Occipital lobe (tissue), 2 donors: ENCODE measurements around the gene ANKRD29. TPM values are rescaled to one million over a fixed set of nuclear protein-coding genes. Genes with fewer than 3 reads are reported as not detected.
"Not testable (repeated sequence)": the region's sequence is repeated elsewhere in the genome, so short reads cannot be mapped to it uniquely, and the experiment has no call there.

Source experiments
- DNase-seq: peaks from one replicate; lab custom pipeline; 2025; lab: John Stamatoyannopoulos, UW
- total RNA-seq: library from RNA; depleted of rRNA; stranded (reverse); fragments of >200 nt; gene quantifications from one replicate; pipeline ENCODE4 v1.2.3, GENCODE V29; 2014

The ANKRD29 gene
- total RNA-seq, 1 donor from 2014 or later: 1.2 TPM

DNA sequence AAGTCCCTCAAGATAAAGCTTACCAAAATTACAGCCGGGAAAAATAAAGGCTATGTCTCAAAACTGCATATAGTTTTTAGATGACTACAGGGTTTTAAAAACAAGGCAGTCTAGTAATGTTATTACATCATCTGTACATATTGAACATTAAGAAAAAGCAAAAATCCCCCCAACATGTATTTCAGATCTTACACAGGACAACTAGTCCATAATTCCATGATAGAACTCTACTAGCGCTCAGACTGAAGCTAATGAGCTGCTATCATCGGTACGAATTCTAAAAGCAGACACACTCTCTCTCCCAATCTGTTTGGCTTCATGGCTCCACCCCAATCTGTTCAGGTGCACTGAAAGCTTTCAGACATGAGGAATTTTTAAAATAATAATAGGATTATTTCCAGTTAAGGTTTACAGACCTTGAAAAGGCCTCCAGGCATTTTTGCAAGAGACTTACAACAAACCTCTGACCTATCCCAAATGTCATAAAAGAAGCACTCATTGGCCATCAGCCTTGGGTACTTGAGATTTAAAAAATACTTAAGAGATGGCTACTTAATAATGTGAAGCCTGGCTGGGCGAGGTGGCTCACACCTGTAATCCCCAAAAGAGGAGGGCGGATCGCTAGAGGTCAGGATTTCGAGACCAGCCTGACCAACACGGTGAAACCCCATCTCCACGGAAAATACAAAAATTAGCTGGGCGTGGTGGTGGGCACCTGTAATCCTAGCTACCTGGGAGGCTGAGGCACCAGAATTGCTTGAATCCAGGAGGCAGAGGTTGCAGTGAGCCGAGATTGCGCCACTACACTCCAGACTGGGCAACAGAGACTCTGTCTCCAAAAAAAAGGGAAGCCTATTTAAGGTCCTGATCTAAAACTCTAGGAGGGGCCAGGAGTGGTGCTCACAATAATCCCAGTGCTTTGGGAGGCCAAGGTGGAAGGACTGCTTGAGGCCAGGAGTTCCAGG, 78.4 kb downstream of the ANKRD29 start:
- no peak for DNase-seq

DNA sequence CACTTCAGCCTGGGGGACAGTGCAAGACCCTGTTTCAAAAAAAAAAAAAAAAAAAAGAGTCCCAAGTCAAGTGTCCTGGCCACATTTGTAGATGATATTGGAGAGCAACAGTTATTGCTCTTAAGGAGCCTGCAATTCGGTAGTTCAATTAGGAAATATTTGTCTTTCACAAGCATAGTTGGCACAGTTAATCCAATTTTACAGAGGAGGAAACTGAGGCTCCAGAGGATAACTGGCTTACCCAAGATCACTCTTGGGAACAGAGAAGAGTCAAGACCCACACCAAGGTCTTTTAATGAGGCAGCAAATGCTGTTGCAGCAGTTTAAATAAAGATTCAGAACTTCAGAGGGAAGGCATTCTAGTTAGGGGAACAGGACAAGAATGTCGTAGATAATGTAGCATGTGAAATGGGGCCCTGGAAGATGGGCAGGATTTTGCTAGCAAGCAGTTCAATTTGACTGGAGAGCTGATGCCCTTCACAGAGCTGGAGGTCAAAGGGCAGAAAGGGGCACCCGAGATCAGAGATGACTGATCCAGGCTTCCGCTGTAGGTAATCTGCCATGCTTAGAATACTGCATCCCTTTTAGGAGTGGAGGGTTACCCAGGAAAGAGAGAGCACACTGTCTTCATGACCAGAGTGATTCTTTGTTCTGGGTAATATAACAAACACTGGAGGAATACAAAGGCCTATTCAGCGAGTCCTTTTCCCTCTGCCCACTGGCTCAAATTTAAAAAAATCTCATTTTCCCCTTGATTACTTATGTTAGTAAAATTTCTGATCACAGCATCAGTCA, 79.4 kb downstream of the ANKRD29 start:
- DNase-seq: no peak

DNA sequence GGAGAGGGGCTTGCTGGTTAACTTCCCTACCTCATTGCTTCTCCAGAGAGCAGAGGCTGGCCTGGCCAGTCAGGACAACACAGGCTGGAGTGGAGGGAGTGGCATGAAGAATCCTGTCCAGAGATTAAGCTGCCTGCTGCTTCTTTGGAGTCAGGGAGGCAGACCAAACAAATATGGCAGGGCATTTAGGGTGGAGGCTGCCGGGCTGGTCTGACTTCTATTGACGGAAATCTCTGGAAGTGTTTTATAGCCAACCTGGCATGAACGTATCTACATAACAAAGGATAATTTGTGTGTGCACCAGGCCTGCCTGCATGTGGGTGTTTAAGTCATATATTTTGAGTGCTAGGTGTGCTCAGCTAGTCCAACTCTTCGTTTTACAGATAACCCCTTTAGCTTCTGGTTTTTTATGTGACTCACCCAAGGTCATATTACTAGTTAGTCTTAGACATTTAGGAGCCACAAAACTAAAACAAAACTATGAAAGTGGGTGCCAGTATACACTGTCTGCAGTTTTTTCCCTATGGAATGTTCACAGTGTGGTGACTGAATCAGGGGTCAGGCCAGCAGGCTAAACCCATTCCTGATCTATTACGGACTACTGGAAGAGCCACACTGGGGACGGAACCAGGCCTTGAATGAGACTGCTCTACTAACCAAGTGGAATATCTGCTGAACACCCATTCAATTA, 81.9 kb downstream of the ANKRD29 start:
- no peak for DNase-seq

DNA sequence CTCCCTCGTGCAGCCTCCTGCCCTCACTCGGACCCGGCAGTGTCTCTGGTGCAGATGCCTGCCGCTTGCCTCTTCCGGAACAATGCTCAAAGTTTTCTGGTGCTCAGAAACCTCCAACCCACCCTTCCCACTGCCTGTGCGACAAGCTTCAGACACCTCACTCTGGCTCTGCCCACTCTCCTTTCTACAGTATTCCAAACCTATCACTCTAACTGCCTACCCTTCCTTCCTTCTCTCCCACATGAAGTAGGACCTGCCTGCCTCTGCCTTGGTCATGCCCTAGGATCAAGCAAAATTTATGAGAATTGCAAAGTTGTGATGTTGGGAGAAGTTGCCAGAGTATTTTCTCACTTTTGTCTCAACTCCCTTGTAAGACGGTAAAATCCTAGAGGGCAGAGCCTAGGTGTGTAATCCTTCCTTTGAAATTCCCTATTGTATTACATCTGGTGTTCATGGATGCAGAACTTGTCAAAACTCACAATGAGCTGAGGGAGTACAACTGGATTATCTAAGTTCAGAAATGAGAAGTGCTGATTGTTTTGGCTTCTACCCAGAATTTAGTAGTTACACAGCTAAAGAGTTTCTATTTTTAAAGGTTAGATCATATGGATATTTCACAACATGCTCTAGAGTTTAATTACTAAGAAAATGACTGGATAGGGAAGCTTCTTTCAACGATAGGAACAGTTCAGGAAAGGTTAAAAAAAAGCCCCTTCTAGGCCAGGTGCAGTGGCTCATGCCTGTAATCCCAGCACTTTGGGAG, 83.6 kb downstream of the ANKRD29 start:
- DNase-seq: no peak

DNA sequence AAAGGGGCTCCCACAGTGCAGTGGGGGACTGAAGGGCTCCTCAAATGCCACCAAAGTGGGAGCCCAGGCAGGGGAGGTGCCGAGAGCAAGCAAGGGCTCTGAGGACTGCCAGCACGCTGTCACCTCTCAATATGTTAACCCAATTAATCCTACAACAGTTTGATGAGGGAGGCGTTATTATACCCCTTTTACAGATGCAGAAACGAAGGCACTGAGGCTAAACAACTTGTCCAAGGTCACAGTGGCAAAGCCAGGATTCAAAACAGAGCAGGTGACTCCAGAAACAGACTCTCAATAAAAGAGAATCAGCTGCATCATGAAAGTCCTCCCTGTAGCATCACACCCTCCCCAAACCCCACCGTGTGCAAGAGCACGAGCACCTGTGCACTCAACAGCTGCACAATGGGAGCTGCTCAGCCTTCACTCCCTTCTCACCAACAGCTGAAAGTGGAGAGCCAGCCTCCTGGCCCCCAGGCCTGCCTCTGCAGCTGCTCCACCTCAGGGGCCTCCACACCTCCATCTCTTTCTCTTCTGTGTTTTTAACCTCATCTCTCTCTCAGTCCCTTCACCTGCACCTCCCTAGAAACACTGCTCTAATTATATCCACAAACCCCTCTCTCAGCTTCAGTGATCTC, 84.5 kb downstream of the ANKRD29 start:
- no peak for DNase-seq

DNA sequence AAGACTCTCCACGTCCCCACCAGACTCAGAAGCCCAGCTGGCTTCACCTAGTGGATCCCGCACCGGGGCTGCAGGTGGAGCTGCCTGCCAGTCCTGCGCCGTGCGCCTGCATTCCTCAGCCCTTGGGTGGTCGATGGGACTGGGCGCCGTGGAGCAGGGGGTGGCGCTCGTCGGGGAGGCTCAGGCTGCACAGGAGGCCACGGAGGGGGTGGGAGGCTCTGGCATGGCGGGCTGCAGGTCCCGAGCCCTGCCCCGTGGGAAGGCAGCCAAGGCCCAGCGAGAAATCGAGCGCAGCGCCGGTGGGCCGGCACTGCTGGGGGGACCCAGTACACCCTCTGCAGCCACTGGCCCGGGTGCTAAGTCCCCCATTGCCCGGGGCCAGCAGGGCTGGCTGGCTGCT, 85.2 kb downstream of the ANKRD29 start:
- DNase-seq: not testable (repeated sequence)

- no peak for DNase-seq
Measured at GRCh38 chr18:23575309-23575651, 87.4 kb downstream of the ANKRD29 start.

GRCh38 chr18:23574611-23575308, 88.0 kb downstream of the ANKRD29 start:
- no peak for DNase-seq

GRCh38 chr18:23573626-23574431, 88.9 kb downstream of the ANKRD29 start:
- no peak for DNase-seq

GRCh38 chr18:23573020-23573419, 89.7 kb downstream of the ANKRD29 start:
- DNase-seq: no peak

DNA sequence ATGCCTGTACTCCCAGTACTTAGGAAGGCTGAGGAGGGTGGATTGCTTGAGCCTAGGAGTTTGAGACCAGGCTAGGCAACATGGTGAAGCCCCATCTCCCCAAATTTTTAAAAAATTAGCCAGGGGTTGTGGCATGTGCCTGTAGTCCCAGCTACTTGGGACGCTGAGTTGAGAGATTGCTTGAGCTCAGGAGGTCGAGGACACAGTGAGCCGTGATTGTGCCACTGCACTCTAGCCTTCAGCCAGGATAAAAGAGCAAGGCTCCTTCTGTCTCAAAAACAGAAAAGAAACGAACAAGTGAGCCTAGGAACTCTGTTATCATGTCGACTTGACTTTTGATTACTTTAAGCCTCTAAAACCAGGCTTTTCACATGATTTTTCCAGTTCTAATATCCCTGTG, 90.1 kb downstream of the ANKRD29 start:
- DNase-seq: no peak

DNA sequence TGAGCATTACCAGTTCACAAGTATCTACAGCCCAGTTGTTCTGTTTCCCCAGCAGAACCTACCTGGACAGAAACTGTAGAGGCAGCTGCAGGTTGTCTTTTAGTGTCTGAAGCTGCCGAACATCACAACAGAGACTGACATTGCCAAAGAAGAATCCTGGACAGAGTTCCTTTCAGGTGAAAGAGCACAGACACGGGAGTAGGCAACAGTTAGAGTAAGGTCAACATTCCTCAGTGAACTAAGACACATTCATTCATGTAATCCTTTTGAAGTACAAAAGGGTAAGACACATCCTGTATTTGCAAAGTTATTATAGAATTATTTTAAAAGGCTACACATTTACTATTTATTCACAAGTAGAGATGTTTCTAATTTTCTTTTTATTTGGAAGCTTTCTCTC, 90.7 kb downstream of the ANKRD29 start:
- no peak for DNase-seq

DNA sequence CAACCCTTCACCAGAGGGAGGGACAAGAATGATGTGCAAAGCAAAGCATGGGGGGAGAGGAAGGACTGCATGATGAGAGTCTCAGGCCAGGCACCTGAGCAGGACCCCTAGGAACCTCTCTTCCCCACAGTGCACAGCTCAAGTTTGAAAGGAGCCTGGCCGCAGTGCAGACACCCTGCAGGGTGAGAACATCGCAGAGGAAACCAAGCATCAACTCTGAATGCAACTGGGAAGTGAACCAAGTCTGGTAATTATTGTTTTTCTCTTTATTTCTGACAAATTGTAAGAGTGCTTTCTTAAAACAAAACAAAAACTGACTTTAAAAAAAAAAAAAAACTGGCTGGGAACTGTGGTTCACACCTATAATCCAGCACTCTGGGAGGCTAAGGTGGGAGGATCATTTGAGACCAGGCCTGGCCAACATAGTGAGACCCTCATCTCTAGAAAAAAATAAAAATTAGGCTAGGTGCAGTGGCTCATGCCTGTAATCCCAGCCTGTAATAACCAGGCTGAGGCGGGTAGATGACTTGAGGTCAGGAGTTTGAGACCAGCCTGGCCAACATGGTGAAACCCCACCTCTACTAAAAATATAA, 91.7 kb downstream of the ANKRD29 start:
- DNase-seq: no peak

DNA sequence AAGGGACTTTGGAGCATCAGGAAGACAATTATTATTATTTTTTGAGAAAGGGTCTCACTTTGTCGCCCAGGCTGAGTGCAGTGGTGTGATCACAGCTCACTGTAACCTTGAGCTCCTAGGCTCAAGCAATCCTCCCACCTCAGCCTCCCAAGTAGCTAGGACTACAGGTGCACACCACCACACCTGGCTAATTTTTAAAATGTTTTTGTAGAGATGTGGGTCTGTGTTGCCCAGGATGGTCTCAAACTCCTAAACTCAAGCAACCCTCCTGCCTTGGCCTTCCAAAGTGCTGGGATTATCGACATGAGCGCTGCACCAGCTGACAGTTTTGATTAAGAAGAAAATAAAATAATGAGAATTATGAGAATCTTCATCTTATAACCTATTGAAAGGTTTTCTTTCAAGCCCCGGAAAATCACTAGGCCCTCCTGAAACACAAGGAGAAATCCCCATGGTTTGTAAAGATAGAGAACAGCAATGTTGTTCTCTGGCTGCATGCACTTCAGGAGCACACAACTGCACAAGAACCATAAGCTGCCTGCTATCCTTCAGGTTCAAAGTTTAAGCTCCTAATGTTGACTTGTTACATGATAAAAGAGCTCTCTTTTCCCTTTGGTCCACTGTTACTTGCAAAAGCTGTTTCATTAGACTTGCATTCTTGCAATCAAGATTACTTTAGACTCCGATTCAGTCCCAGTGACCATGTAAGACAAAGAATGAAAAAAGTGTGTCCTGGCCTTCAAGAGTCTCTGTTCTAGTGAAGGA, 93.2 kb downstream of the ANKRD29 start:
- no peak for DNase-seq

DNA sequence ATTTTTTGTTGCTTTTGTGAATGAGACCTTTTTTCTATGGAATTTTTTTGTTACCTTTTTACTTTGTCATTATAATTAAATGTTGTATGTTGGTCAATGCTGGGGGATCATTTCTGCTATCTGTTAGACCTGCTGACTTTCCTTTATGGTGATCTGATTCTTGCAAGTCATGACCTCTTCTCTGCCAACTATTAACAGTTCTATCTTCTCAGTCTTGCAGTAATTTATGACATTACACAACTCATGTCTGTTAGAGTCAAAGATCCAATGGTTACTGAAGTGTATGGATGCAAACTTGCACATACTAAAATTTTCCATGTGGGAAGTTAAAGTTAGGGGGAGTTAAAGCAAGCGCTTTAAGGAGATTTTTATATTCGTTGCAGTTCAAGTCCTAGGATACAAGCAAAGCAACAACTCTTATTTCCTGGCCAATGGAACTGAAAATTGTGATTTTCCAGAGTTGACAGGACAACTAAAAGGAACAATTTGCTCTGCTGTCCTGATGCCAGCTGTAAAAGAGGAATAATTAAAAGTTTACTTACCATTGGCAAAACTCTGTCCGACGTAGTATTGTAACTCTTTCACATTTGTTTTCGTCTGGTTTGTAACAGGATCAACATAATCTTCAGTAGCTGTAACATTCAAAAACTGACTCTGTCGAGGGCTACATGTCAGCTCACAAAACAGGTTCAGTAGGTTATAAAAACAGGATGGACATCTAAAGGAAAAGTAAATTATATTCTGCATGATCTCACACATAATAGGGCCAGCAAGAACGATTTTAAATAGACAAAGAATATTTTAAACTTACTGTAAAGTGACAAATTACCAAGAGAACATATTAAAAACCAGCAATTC, 94.2 kb downstream of the ANKRD29 start:
- DNase-seq: no peak

GRCh38 chr18:23567671-23568070, 95.0 kb downstream of the ANKRD29 start:
- DNase-seq: no peak

GRCh38 chr18:23565916-23566547, 96.7 kb downstream of the ANKRD29 start:
- DNase-seq: no peak
